ENCODE results near the gene ZBED2. TPM values are rescaled to one million over a fixed set of nuclear protein-coding genes. Genes with fewer than 3 reads are reported as not detected.

Gene ZBED2
- total RNA-seq, 3 donors from 2014 or later = not detected

GRCh38 chr3:111548092-111548491 is 47.1 kb downstream of the ZBED2 start:
- H3K4me3 ChIP-seq = no peak overlapping the region
- intact Hi-C loops (cut with DNase I; ENCODE audit: low total_unique reads) = no loop called here
- no peaks in the 10 kb centered on the region for H3K27me3 ChIP-seq
- no peak for TF ChIP-seq POLR2AphosphoS5 (IDR thresholded peaks at IDR 0.05)
- no peak for TF ChIP-seq POLR2A (IDR thresholded peaks at IDR 0.05)
- TF ChIP-seq CTCF (IDR thresholded peaks at IDR 0.05) = no peak
- no peaks in the 10 kb centered on the region for H3K4me1 ChIP-seq
- no peaks in the 10 kb centered on the region for H3K9me3 ChIP-seq
- H3K36me3 ChIP-seq = no peaks in the 10 kb centered on the region
- H3K27ac ChIP-seq = no peak overlapping the region
- no peak for DNase-seq (ENCODE audit: low spot score in 2 of 2)

- Histone ChIP-seq H3K4me1 (no peaks in the 10 kb centered on the region), H3K36me3 (no peaks in the 10 kb centered on the region), H3K27me3 (no peaks in the 10 kb centered on the region), H3K4me3 (no peak overlapping the region), H3K9me3 (no peaks in the 10 kb centered on the region), H3K27ac (no peak overlapping the region)
- no peak for TF ChIP-seq POLR2AphosphoS5 (IDR thresholded peaks at IDR 0.05)
- no peak for TF ChIP-seq CTCF (IDR thresholded peaks at IDR 0.05)
- no peak for TF ChIP-seq POLR2A (IDR thresholded peaks at IDR 0.05)
- no peak for DNase-seq (ENCODE audit: low spot score in 2 of 2)
- intact Hi-C loops (cut with DNase I; ENCODE audit: low total_unique reads) = no loop called here
These were observed 47.5 kb downstream of the ZBED2 start for GRCh38 chr3:111547631-111548030.

GRCh38 chr3:111545349-111545748 is 49.8 kb downstream of the ZBED2 start:
- no peak for DNase-seq (ENCODE audit: low spot score in 2 of 2)
- intact Hi-C loops (cut with DNase I; ENCODE audit: low total_unique reads) = no loop called here
- no peak overlapping the region for H3K27ac ChIP-seq
- H3K36me3 ChIP-seq = no peaks in the 10 kb centered on the region
- TF ChIP-seq POLR2A (IDR thresholded peaks at IDR 0.05) (no peak), CTCF (IDR thresholded peaks at IDR 0.05) (no peak), POLR2AphosphoS5 (IDR thresholded peaks at IDR 0.05) (no peak)
- no peaks in the 10 kb centered on the region for H3K4me1 ChIP-seq
- no peaks in the 10 kb centered on the region for H3K27me3 ChIP-seq
- H3K4me3 ChIP-seq = no peak overlapping the region
- no peaks in the 10 kb centered on the region for H3K9me3 ChIP-seq

Other genes with a start within 250 kb of the ZBED2 start
- gene CD96, start 53.1 kb downstream of the ZBED2 start, total RNA-seq = 1 to 10 TPM; 1.4 to 8.2 (median 6.2) TPM
- 1 to 10 TPM in 1 of 3 donors, under 1 TPM in 2; 0.16 to 1.3 (median 0.33) TPM for gene PLCXD2, start 79.3 kb upstream of the ZBED2 start, total RNA-seq

Measured in breast epithelium (tissue), 4 donors.